ENCODE data around the gene AFDN. TPM values are rescaled to one million over a fixed set of nuclear protein-coding genes. Genes with fewer than 3 reads are reported as not detected.

Gene AFDN
- total RNA-seq, 1 donor from 2014 or later: 357 TPM

DNA sequence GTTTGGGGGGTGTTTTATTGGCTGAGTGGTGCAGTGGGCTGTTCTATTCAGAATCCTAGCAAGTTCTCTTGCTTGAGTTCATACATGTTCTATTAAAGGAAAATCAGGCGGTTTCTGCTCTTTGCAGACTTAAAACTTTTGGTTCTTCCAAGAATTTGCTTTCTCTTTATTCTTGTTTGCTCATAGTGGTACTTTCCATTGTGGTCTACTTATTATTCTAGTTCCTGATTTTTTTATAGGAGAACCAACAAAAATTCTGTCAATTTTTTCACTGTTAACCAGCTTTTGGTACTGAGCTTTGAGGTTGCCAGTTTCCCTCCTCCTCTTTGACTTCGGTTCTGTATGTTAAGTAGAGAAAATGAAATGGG lies 6.7 kb downstream of the AFDN start:
- no peak for DNase-seq (ENCODE audit: low spot score)
- Mint-ChIP-seq H3K27ac (no peak overlapping the region), H3K4me3 (no peak overlapping the region), H3K27me3 (ENCODE audit: insufficient read depth, low read depth) (no peaks in the 10 kb centered on the region), H3K36me3 (no peaks in the 10 kb centered on the region), H3K9me3 (no peaks in the 10 kb centered on the region), H3K4me1 (peaks cover 58% of the 10 kb centered on the region)
- peaks cover 3% of the 10 kb centered on the region for H3F3A ChIP-seq (ENCODE audit: low read depth)
- peaks cover 100% of the 10 kb centered on the region for H3K79me2 ChIP-seq (ENCODE audit: low read depth)
- H3K4me3 ChIP-seq: no peak overlapping the region
- no peaks in the 10 kb centered on the region for H3K9me3 ChIP-seq (ENCODE audit: low read depth)
- no peaks in the 10 kb centered on the region for H3K27me3 ChIP-seq
- H3K36me3 ChIP-seq: no peaks in the 10 kb centered on the region
- H3K4me2 ChIP-seq: peak overlapping the region; percentile 46
- no peak overlapping the region for H3K9ac ChIP-seq
- no peak overlapping the region for H3K27ac ChIP-seq
- no peak overlapping the region for H2AFZ ChIP-seq (replicated peaks)
- H3K4me1 ChIP-seq: peaks cover 43% of the 10 kb centered on the region
- TF ChIP-seq, protein P1, sequence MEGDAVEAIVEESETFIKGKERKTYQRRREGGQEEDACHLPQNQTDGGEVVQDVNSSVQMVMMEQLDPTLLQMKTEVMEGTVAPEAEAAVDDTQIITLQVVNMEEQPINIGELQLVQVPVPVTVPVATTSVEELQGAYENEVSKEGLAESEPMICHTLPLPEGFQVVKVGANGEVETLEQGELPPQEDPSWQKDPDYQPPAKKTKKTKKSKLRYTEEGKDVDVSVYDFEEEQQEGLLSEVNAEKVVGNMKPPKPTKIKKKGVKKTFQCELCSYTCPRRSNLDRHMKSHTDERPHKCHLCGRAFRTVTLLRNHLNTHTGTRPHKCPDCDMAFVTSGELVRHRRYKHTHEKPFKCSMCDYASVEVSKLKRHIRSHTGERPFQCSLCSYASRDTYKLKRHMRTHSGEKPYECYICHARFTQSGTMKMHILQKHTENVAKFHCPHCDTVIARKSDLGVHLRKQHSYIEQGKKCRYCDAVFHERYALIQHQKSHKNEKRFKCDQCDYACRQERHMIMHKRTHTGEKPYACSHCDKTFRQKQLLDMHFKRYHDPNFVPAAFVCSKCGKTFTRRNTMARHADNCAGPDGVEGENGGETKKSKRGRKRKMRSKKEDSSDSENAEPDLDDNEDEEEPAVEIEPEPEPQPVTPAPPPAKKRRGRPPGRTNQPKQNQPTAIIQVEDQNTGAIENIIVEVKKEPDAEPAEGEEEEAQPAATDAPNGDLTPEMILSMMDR (IDR thresholded peaks at IDR 0.05): no peak
- no peak for TF ChIP-seq EZH2phosphoT487 (IDR thresholded peaks at IDR 0.05)
- TF ChIP-seq EZH2 (IDR thresholded peaks at IDR 0.05): no peak
- peaks cover 100% of the 10 kb centered on the region for H4K20me1 ChIP-seq (ENCODE audit: low read depth)

DNA sequence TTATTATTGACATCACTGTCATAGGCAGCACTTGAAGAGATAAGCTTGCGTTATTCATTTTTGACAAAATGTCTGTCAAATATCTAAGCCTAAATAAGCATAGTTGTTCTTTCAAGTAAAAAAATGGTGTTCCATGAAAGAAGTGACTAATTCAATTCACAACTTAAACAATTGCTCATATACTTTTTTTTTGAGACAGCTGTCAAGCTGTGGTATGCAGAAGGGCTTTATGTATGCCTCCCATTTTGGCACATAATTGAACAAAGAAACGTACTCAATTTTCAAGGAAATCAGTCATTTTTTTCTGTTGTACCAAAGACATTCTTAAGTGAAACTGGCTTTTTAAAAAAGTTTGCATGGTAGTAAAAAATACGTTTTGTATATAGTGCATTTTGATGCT lies 8.5 kb downstream of the AFDN start:
- no peak overlapping the region for H3K27ac Mint-ChIP-seq
- no peak overlapping the region for H3K4me3 Mint-ChIP-seq
- peaks cover 15% of the 10 kb centered on the region for H3F3A ChIP-seq (ENCODE audit: low read depth)
- no peaks in the 10 kb centered on the region for H3K36me3 ChIP-seq
- DNase-seq (ENCODE audit: low spot score): no peak
- no peak overlapping the region for H3K27ac ChIP-seq
- H3K36me3 Mint-ChIP-seq: no peaks in the 10 kb centered on the region
- H3K4me1 ChIP-seq: peaks cover 43% of the 10 kb centered on the region
- no peak overlapping the region for H3K9ac ChIP-seq
- H3K27me3 ChIP-seq: no peaks in the 10 kb centered on the region
- no peaks in the 10 kb centered on the region for H3K9me3 Mint-ChIP-seq
- no peak overlapping the region for H3K4me3 ChIP-seq
- peaks cover 100% of the 10 kb centered on the region for H3K79me2 ChIP-seq (ENCODE audit: low read depth)
- H3K9me3 ChIP-seq (ENCODE audit: low read depth): no peaks in the 10 kb centered on the region
- no peak for TF ChIP-seq EZH2phosphoT487 (IDR thresholded peaks at IDR 0.05)
- TF ChIP-seq, protein P1 (IDR thresholded peaks at IDR 0.05): no peak
- no peak for TF ChIP-seq EZH2 (IDR thresholded peaks at IDR 0.05)
- H2AFZ ChIP-seq (replicated peaks): no peak overlapping the region
- peaks cover 39% of the 10 kb centered on the region for H3K4me1 Mint-ChIP-seq
- H3K4me2 ChIP-seq: no peak overlapping the region
- H4K20me1 ChIP-seq (ENCODE audit: low read depth): peaks cover 100% of the 10 kb centered on the region
- H3K27me3 Mint-ChIP-seq (ENCODE audit: insufficient read depth, low read depth): no peaks in the 10 kb centered on the region

DNA sequence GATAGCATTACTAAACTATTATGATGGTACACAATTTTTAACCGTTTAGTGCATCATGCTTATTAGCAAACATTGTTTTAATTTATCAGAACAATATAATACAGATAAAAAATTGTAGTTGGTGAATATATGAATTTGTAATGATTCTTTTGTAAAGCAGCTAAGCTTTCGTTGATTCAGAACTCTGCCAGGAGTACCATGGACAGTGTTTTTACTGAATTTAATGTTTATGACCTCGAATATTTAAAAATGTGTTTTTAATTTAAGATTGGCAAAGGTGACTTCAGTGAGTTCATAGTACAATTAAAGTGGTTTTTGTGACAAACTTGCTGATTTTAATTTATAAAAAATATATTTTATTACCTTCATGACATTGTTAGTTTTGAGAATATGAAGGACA lies 10.0 kb downstream of the AFDN start:
- no peak overlapping the region for H3K4me3 ChIP-seq
- H3F3A ChIP-seq (ENCODE audit: low read depth): peaks cover 28% of the 10 kb centered on the region
- no peak overlapping the region for H2AFZ ChIP-seq (replicated peaks)
- H3K27ac Mint-ChIP-seq: no peak overlapping the region
- no peaks in the 10 kb centered on the region for H3K36me3 ChIP-seq
- no peak overlapping the region for H3K4me3 Mint-ChIP-seq
- H3K9ac ChIP-seq: no peak overlapping the region
- H3K27me3 Mint-ChIP-seq (ENCODE audit: insufficient read depth, low read depth): no peaks in the 10 kb centered on the region
- H3K9me3 Mint-ChIP-seq: no peaks in the 10 kb centered on the region
- H3K4me1 ChIP-seq: peaks cover 56% of the 10 kb centered on the region
- peaks cover 100% of the 10 kb centered on the region for H4K20me1 ChIP-seq (ENCODE audit: low read depth)
- H3K27me3 ChIP-seq: no peaks in the 10 kb centered on the region
- H3K9me3 ChIP-seq (ENCODE audit: low read depth): no peaks in the 10 kb centered on the region
- H3K27ac ChIP-seq: no peak overlapping the region
- DNase-seq (ENCODE audit: low spot score): no peak
- peaks cover 100% of the 10 kb centered on the region for H3K79me2 ChIP-seq (ENCODE audit: low read depth)
- peaks cover 31% of the 10 kb centered on the region for H3K4me1 Mint-ChIP-seq
- TF ChIP-seq EZH2 (IDR thresholded peaks at IDR 0.05) (no peak), EZH2phosphoT487 (IDR thresholded peaks at IDR 0.05) (no peak)
- TF ChIP-seq, protein P1 (IDR thresholded peaks at IDR 0.05): no peak
- H3K4me2 ChIP-seq: no peak overlapping the region
- no peaks in the 10 kb centered on the region for H3K36me3 Mint-ChIP-seq

All from neural progenitor cell (in vitro differentiated cells).